ENCODE measurements around the gene ABHD4. TPM values are rescaled to one million over a fixed set of nuclear protein-coding genes. Genes with fewer than 3 reads are reported as not detected.
"Not testable (repeated sequence)": the region's sequence is repeated elsewhere in the genome, so short reads cannot be mapped to it uniquely, and the experiment has no call there.

ABHD4 gene
- total RNA-seq, 4 donors from 2014 or later: 28.1 to 51.4 (median 42.8) TPM

GRCh38 chr14:22634233-22634900 lies 36.3 kb downstream of the ABHD4 start:
- Histone ChIP-seq H3K27me3 (no peaks in the 10 kb centered on the region), H3K4me3 (no peak overlapping the region), H3K4me1 (no peaks in the 10 kb centered on the region), H3K36me3 (no peaks in the 10 kb centered on the region), H3K9me3 (no peaks in the 10 kb centered on the region), H3K27ac (no peak overlapping the region)
- TF ChIP-seq CTCF (IDR thresholded peaks at IDR 0.05) (no peak), POLR2A (IDR thresholded peaks at IDR 0.05) (no peak)
- no peak for DNase-seq

GRCh38 chr14:22635980-22636379 lies 37.9 kb downstream of the ABHD4 start:
- not testable (repeated sequence) for H3K36me3 ChIP-seq, DNase-seq, H3K9me3 ChIP-seq, H3K27ac ChIP-seq, H3K4me3 ChIP-seq, H3K27me3 ChIP-seq, H3K4me1 ChIP-seq

- TF ChIP-seq POLR2A (IDR thresholded peaks at IDR 0.05) (no peak), CTCF (IDR thresholded peaks at IDR 0.05) (no peak)
- Histone ChIP-seq H3K27ac (peak overlapping the region in 1 of 4 donors; percentile 52), H3K36me3 (no peaks in the 10 kb centered on the region), H3K4me1 (no peaks in the 10 kb centered on the region), H3K27me3 (no peaks in the 10 kb centered on the region), H3K4me3 (no peak overlapping the region), H3K9me3 (no peaks in the 10 kb centered on the region)
- no peak for DNase-seq
Measured at GRCh38 chr14:22640192-22640591, 42.1 kb downstream of the ABHD4 start.

GRCh38 chr14:22641846-22642245 lies 43.7 kb downstream of the ABHD4 start:
- DNase-seq: peak in 2 of 3 donors; percentile 57 to 77

GRCh38 chr14:22644305-22644635 lies 46.2 kb downstream of the ABHD4 start, which contains the start of gene OR6J1:
OR6J1 (minus strand) TSS chr14:22644352; CDS start chr14:22634811, 9,541 bp downstream.
- DNase-seq: no peak
- Histone ChIP-seq H3K4me1 (no peaks in the 10 kb centered on the region), H3K4me3 (no peak within 1 kb of the TSS), H3K27me3 (no peaks in the 10 kb centered on the region), H3K9me3 (no peaks in the 10 kb centered on the region), H3K36me3 (no peaks in the 10 kb centered on the region), H3K27ac (no peak within 1 kb of the TSS)
- TF ChIP-seq POLR2A (IDR thresholded peaks at IDR 0.05) (no peak), CTCF (IDR thresholded peaks at IDR 0.05) (no peak)

More at GRCh38 chr14:22641846-22642245, 43.7 kb downstream of the ABHD4 start:
- TF ChIP-seq CTCF (IDR thresholded peaks at IDR 0.05) (no peak), POLR2A (IDR thresholded peaks at IDR 0.05) (peak in 1 of 2 donors; percentile 27)
- no peak overlapping the region for H3K4me3 ChIP-seq
- H3K27ac ChIP-seq: peak overlapping the region in 3 of 4 donors; percentile 46 to 77 (median 74)
- no peaks in the 10 kb centered on the region for H3K36me3 ChIP-seq
- H3K9me3 ChIP-seq: no peaks in the 10 kb centered on the region
- H3K4me1 ChIP-seq: no peaks in the 10 kb centered on the region
- H3K27me3 ChIP-seq: no peaks in the 10 kb centered on the region

GRCh38 chr14:22646570-22647254 lies 48.6 kb downstream of the ABHD4 start:
- TF ChIP-seq CTCF (IDR thresholded peaks at IDR 0.05) (no peak), POLR2A (IDR thresholded peaks at IDR 0.05) (no peak)
- Histone ChIP-seq H3K27me3 (no peaks in the 10 kb centered on the region), H3K4me1 (no peaks in the 10 kb centered on the region), H3K9me3 (no peaks in the 10 kb centered on the region), H3K27ac (no peak overlapping the region), H3K36me3 (no peaks in the 10 kb centered on the region), H3K4me3 (no peak overlapping the region)
- no peak for DNase-seq

Measured in Peyer's patch (tissue), 4 donors.